A673 (cell line): ENCODE data around the gene TMEM129.

Experiments
- EZH2 ChIP-seq: fragments of 200-600 bp; sonication (generic); IDR thresholded peaks from 2 replicates; pipeline ENCODE4 v1.6.1; 2017; ENCODE audit warnings: borderline replicate concordance, low read depth, mild to moderate bottlenecking, mixed read lengths, antibody characterized with exemption, low read length; ENCODE audit not compliant: poor library complexity, severe bottlenecking
- TF ChIP-seq, protein P1 (sequence below): fragments of 300-800, 200-600 bp; sonication (generic); conservative IDR thresholded peaks from 2 replicates; pipeline ENCODE4 v1.5.1; 2017; ENCODE audit warnings: low read depth, mild to moderate bottlenecking, antibody characterized with exemption, low read length, moderate library complexity, mixed read lengths

DNA sequence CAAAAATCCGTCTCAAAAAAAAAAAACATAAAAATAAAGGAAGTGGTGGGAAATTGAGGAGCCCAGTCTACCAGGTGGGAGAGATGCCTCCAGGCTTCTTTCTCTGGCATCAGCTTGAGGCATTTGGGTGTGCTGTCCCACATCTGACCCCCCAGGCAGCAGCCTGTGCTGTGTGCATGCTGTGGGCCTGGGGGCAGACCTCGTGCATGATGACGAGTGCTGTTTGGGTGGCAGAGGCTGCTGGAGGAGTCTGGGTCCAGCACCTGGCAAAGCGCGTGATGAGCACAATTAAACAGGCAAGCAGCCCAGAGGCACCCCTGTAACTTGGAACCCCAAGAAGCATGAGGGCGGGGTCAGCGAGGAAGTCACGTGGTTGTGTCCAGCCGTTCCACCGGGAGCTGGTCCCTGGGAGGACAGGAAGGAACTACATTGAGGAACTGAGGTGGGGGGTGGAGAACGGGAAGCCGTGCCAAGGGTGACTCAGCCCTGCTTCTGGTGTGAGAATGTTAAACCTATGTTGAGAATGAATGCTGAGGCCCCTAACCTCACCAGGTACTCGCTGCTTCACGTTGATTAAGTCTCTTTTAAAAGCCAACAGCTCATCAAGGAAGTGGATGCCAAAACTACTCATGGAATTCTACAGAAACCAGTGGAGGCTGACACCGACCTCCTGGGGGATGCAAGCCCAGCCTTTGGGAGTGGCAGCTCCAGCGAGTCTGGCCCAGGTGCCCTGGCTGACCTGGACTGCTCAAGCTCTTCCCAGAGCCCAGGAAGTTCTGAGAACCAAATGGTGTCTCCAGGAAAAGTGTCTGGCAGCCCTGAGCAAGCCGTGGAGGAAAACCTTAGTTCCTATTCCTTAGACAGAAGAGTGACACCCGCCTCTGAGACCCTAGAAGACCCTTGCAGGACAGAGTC is 6.3 kb upstream of the TMEM129 start:
- TF ChIP-seq, protein P1, sequence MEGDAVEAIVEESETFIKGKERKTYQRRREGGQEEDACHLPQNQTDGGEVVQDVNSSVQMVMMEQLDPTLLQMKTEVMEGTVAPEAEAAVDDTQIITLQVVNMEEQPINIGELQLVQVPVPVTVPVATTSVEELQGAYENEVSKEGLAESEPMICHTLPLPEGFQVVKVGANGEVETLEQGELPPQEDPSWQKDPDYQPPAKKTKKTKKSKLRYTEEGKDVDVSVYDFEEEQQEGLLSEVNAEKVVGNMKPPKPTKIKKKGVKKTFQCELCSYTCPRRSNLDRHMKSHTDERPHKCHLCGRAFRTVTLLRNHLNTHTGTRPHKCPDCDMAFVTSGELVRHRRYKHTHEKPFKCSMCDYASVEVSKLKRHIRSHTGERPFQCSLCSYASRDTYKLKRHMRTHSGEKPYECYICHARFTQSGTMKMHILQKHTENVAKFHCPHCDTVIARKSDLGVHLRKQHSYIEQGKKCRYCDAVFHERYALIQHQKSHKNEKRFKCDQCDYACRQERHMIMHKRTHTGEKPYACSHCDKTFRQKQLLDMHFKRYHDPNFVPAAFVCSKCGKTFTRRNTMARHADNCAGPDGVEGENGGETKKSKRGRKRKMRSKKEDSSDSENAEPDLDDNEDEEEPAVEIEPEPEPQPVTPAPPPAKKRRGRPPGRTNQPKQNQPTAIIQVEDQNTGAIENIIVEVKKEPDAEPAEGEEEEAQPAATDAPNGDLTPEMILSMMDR = no peak
- no peak for TF ChIP-seq EZH2
